Endothelial cell (in vitro differentiated cells): Measurements from ENCODE around the gene GNAT3. TPM values are rescaled to one million over a fixed set of nuclear protein-coding genes. Genes with fewer than 3 reads are reported as not detected.

Experiments used
- DNase-seq: peaks from one replicate; pipeline ENCODE4 v3.0.0; 2021; ENCODE audit warnings: low spot score
- H3K27ac Mint-ChIP-seq: one replicate; pipeline ENCODE4 v1.8.0; 2021; ENCODE audit warnings: mixed read lengths, inconsistent platforms; ENCODE audit not compliant: unreplicated experiment
- H3K27me3 Mint-ChIP-seq: one replicate; pipeline ENCODE4 v1.8.0; 2021; ENCODE audit warnings: mild to moderate bottlenecking, moderate library complexity, mixed read lengths, inconsistent platforms; ENCODE audit not compliant: unreplicated experiment
- H3K36me3 Mint-ChIP-seq: one replicate; pipeline ENCODE4 v1.8.0; 2021; ENCODE audit warnings: mild to moderate bottlenecking, low read depth, mixed read lengths, inconsistent platforms; ENCODE audit not compliant: unreplicated experiment
- H3K4me1 Mint-ChIP-seq: one replicate; pipeline ENCODE4 v1.8.0; 2021; ENCODE audit warnings: mild to moderate bottlenecking, mixed read lengths, inconsistent platforms; ENCODE audit not compliant: unreplicated experiment
- H3K4me3 Mint-ChIP-seq: one replicate; pipeline ENCODE4 v1.8.0; 2021; ENCODE audit warnings: mild to moderate bottlenecking, mixed read lengths, inconsistent platforms; ENCODE audit not compliant: unreplicated experiment
- H3K9me3 Mint-ChIP-seq: one replicate; pipeline ENCODE4 v1.8.0; 2021; ENCODE audit warnings: mixed read lengths, inconsistent platforms; ENCODE audit not compliant: unreplicated experiment
- total RNA-seq: library from RNA; stranded (reverse); fragmentation: NEBNext Ultra II Directional; extraction: Animal tissue kit (Norgen Biotek cat#: 25700); gene quantifications from one replicate; pipeline ENCODE4 v1.2.1, GENCODE V29; 2021; ENCODE audit not compliant: unreplicated experiment
- TF ChIP-seq, protein P1 (sequence below): fragments of 200-600 bp; sonication (generic); IDR thresholded peaks from one replicate; pipeline ENCODE4 v1.5.0; 2021; ENCODE audit warnings: antibody characterized with exemption; ENCODE audit not compliant: unreplicated experiment

Gene GNAT3
- total RNA-seq, 1 donor from 2014 or later = not detected

DNA sequence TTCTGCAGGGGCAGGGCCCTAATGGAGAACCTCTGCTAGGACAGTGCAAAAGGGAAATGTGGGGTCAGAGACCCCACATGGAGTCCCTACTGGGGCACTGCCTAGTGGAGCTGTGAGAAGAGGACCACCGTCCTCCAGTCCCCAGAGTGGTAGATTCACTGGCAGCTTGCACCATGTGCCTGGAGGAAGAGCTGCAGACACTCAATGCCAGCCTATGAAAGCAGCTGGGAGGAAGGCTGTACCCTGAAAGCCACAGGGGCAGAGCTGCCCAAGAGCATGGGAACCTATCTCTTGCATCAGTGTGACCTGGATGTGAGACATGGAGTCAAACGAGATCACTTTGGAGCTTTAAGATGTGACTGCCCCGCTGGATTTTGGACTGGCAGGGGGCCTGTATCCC is 20.3 kb upstream of the GNAT3 start:
- Mint-ChIP-seq H3K36me3 (no peaks in the 10 kb centered on the region), H3K9me3 (no peaks in the 10 kb centered on the region), H3K27ac (no peak overlapping the region), H3K27me3 (peaks cover 5% of the 10 kb centered on the region), H3K4me3 (no peak overlapping the region), H3K4me1 (no peaks in the 10 kb centered on the region)
- TF ChIP-seq, protein P1, sequence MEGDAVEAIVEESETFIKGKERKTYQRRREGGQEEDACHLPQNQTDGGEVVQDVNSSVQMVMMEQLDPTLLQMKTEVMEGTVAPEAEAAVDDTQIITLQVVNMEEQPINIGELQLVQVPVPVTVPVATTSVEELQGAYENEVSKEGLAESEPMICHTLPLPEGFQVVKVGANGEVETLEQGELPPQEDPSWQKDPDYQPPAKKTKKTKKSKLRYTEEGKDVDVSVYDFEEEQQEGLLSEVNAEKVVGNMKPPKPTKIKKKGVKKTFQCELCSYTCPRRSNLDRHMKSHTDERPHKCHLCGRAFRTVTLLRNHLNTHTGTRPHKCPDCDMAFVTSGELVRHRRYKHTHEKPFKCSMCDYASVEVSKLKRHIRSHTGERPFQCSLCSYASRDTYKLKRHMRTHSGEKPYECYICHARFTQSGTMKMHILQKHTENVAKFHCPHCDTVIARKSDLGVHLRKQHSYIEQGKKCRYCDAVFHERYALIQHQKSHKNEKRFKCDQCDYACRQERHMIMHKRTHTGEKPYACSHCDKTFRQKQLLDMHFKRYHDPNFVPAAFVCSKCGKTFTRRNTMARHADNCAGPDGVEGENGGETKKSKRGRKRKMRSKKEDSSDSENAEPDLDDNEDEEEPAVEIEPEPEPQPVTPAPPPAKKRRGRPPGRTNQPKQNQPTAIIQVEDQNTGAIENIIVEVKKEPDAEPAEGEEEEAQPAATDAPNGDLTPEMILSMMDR = no peak
- DNase-seq = no peak

DNA sequence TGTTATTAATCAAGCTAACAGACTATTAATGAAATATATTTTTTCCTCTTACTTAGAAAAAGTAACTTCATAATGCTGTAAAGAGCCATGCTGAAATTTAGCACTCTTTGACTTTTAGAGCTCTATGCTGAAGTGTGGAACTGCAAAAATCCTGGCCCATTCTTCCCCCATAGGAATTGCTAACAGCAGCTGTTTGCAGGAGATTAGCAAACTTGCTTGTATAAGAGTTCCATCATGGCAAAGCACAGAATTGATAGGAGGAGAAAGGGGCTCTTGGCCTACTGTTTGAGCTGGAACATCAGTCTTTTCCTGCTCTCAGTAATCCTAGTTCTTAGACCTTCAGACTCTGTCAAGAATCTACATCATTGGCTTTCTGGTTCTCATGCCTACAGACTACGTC is 18.3 kb upstream of the GNAT3 start:
- H3K36me3 Mint-ChIP-seq = no peaks in the 10 kb centered on the region
- TF ChIP-seq, protein P1 = no peak

DNA sequence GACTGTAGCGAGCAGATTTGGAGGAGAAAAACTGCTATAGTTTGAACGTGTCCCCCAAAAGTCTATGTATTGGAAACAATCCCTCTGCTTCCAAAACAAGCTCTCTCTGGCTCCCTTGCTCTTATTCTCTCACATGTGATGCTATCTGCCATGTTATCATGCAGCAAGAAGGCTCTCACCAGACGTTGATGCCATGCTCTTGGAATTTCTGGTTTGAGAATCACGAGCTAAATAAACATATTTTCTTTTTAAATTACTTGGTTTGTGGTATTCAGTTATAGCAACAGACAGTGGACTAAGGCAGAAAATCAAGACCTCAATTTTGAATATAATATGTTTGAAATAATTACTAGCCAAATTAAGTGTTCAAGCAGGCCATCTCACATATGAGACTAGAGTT is 17.5 kb upstream of the GNAT3 start:
- no peak overlapping the region for H3K4me3 Mint-ChIP-seq
- no peak for DNase-seq
- peaks cover 5% of the 10 kb centered on the region for H3K27me3 Mint-ChIP-seq
- H3K27ac Mint-ChIP-seq = no peak overlapping the region
- TF ChIP-seq, protein P1 = no peak
- H3K4me1 Mint-ChIP-seq = peaks cover 10% of the 10 kb centered on the region
- H3K36me3 Mint-ChIP-seq = no peaks in the 10 kb centered on the region
- H3K9me3 Mint-ChIP-seq = no peaks in the 10 kb centered on the region

More for the DNA sequence above, 18.3 kb upstream of the GNAT3 start:
- no peak for DNase-seq
- Mint-ChIP-seq H3K27ac (no peak overlapping the region), H3K9me3 (no peaks in the 10 kb centered on the region), H3K27me3 (peaks cover 5% of the 10 kb centered on the region), H3K4me1 (peaks cover 10% of the 10 kb centered on the region), H3K4me3 (no peak overlapping the region)

DNA sequence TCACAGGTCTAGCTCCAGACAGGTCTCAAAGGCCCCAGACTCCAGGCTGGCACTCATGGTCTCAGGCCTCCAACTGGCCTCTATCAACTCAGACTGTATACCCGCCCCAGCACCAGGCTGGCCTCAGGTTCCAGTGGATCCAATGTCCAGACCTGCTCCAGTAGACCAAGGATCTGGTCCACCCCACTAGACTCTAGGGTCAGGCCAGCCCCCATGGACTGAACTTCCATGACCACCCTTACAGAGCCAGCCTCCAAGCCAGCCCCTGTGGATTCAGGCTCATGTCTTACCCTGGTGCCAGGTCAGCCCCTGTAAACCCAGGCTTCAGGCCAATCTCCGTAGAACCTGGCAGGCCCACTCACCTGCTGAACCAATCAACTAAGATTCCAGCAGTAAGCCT is 16.8 kb upstream of the GNAT3 start:
- Mint-ChIP-seq H3K4me1 (peaks cover 10% of the 10 kb centered on the region), H3K4me3 (no peak overlapping the region), H3K27me3 (peaks cover 5% of the 10 kb centered on the region), H3K36me3 (no peaks in the 10 kb centered on the region), H3K9me3 (no peaks in the 10 kb centered on the region), H3K27ac (no peak overlapping the region)
- TF ChIP-seq, protein P1 = no peak
- no peak for DNase-seq

DNA sequence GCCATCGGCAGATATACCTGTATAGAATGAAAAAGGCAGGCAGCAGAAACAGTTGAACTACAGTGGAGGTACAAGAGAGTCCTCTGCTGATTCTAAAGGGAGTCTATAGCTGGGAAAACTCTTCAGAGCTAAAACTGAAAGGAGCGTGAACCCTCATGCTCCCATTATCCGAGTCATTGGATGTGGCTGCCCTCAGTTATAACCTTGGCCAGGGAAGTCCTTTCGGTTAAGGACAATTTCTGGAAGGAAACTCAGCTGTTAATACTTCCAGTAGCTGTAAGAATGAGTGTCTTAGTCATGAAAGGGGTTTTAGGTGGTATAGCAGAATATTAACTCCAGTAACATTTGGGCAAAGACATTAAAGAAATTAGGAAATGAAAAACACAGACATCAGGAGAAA is 14.6 kb upstream of the GNAT3 start:
- H3K36me3 Mint-ChIP-seq = no peaks in the 10 kb centered on the region
- H3K27me3 Mint-ChIP-seq = peaks cover 5% of the 10 kb centered on the region
- no peak for DNase-seq
- TF ChIP-seq, protein P1 = no peak
- H3K4me1 Mint-ChIP-seq = peaks cover 10% of the 10 kb centered on the region
- no peaks in the 10 kb centered on the region for H3K9me3 Mint-ChIP-seq
- no peak overlapping the region for H3K4me3 Mint-ChIP-seq
- no peak overlapping the region for H3K27ac Mint-ChIP-seq
